Mesenteric fat pad (tissue), 1 donor: ENCODE data around the gene VEGFC. TPM values are rescaled to one million over a fixed set of nuclear protein-coding genes. Genes with fewer than 3 reads are reported as not detected.

Experiments
- DNase-seq: peaks from one replicate; pipeline ENCODE4 v3.0.0-alpha.2; 2020; ENCODE audit warnings: low spot score
- total RNA-seq: library from RNA; stranded (reverse); fragmentation: NEBNext Ultra II Directional; extraction: Animal tissue kit (Norgen Biotek cat#: 25700); gene quantifications from one replicate; pipeline ENCODE4 v1.2.1, GENCODE V29; 2021
- donor health status: DM: yes; HTN: yes; CAD: no.

Gene VEGFC
- total RNA-seq, 1 donor from 2014 or later, result 27.6 TPM

DNA sequence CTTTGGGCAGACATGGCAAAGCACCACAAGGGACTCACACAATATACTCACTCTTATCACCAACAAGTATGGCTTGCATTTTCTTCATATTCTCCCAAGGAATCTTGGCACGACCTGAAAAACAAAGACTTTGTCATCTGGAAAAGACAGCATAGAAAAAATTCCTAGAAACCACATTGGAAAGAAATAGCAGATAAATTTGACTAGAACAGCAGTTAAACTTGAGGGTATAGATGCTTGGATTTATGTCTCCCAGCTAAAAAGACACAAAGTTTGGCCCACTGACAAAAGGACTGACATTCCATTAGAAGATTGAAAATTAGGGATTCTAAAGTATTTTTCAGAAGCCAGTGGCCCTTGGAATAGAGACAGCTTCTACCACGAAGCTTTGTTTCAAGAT, 6.9 kb upstream of the VEGFC start:
- no peak for DNase-seq

DNA sequence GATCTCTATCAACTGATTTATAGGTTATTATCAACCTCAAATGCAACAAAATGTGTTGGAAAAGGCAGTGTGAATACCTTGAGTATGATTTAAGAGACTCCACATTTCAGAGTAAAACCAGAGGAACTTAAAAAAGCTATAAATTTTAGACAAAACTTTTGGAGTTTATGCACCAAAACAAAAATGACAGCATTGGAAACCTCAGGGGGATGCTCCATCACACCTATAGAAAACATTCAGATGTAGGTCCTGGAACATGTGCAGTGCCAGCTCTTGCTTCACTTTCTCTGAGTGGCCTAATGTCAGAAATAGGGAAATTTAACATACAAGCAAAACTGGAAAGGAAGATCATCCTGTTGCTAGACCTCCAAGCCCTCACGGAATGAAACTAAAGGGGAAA, 5.8 kb upstream of the VEGFC start:
- no peak for DNase-seq

DNA sequence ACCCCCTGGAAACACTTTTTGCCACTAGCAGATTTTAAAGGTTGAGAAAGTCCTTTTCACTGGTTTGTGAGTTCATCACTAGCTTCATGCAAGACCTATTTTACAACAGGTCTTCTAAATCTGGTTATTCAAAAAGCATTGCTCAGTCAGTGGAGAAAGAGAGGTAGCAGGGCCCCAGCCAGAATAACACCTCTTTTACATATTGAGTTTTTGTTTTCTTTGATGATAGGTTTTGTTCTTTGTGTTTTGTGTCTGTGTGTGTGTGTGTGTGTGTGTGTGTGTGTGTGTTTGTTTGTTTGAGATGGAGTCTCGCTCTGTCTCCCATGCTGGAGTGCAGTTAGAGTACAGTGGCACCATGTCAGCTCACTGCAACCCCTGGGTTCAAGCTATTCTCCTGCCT, 2.7 kb upstream of the VEGFC start:
- DNase-seq, result no peak

DNA sequence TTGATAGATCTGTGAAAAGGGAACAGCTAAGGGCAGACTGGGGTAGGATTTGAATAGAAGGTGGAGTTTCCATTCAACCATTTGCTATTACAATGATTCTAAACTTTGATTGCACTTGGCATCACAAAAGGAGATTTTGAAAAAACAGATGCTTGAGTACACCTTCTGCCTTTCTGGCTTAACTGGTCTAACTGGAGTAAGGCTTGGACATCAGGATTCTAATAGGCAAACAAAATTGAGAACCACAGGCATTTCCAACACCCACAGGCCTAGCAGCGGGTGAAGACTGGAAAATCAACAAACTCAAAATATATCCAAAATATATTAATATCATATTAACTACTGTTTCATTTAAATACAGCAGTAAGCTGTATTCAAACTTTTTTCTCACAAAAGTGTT, 1.9 kb upstream of the VEGFC start:
- DNase-seq, result no peak

DNA sequence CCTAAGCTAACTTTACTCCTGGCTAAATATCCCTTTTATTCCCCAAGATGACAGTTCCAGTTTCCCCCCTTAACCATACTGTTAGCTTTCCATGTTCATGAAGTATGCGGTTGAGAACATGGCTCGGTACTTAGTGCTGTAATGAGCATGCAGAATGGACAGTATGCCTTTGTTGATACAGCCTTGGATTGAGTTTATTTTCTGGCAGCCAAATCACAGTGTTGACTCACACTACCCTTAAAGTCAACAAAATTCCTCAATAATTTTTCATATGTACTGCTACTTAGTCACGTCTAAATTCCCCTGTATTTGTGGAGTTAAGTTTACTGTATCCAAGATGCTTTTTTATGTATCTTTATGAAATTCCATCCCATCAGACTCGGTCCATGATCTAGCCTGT, 1.4 kb upstream of the VEGFC start:
- no peak for DNase-seq

DNA sequence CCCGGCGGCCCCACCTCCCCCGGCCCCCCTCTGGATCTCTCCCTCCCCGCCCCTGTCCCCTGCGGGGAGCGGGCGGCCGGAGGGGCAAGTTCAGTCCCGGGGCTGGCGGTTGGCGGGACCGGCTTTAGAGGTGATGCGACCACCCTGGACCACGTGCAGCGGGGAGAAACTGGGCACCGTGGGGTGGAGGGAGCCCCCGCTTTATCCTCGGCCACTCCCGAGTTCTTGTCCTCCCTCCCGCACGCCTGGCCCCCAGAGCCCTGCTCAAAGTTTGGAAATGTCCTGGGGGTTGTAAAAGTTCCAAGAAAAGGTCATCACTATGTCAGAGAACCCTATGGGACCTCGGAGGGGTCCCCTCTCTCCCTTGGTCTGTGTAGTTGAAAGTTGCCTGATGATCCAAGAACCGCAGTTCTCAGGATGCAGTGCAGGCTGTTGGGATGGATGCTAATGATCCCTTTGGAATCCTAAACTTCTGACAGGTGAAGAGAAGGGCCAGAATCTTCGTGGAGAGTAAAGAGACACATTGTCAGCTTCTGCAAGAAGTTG, 411 bp upstream of the VEGFC start:
- no peak for DNase-seq

DNA sequence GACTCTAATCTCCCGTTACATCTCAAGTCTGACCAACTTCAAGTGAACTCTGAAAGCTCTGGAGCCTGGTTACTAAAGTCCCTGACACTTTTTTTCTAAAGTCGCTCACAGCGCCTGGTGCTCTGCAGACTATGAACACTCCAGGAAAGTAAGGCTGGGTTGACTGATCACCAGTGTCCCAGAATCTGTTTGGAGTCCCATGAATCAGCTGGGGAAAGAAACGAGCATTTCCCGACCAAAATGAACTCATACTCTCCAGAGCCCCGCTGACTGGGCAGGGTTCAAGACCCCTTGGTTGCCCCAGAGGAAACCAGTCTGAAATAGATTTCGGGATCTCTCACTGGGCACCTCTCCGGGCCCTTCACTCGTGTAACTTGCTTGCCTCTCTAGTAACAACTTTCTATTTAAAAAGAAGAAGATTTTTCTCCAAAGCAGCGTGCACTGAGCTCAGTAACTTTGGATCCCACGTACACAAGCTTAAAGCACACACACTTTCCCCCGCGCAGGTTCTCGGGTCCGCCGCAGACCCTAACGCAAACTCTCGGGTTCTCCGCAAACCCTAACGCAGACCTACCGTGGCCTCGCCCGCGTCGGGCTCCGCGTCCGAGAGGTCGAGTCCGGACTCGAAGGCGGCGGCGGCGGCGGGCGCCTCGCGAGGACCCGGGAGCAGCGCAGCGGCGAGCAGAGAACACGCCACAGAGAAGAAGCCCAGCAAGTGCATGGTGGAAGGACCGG, 964 bp downstream of the VEGFC start:
- DNase-seq, result no peak

DNA sequence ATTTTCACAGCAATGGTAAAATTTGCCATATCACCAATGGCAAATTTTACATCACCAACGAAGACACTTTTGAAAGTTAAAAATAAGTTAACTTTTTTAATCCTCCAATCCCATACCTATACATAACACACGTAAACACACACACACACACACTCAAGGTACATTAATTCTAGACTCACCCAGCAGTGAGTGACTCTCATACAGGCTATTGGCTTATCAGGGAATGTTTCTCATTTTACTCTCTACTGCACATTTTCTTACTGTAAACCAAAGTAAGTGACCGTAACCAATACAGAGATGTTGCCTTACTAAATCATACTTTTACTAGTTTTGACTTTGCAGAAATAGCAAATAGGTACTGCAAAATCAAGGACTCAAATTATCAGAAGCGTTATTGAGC, 2.3 kb downstream of the VEGFC start:
- DNase-seq, result no peak

DNA sequence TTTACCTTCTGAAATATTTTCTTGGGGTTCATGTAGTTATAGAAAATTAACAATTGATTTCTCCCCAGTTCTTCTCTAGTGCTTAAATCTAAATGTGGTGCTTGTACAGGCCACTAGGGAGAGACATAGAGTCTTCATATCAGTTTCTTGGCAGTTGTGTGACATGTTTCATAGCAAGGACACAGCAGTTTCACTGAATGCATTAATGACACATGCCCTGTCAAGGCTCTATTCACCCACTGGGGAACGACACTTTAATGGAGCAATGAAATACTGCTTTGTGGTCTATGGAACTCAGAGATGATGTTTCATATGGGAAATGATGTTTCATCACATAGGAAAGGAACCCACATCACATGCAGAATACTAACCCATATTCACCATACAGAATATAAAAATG, 2.8 kb downstream of the VEGFC start:
- no peak for DNase-seq

DNA sequence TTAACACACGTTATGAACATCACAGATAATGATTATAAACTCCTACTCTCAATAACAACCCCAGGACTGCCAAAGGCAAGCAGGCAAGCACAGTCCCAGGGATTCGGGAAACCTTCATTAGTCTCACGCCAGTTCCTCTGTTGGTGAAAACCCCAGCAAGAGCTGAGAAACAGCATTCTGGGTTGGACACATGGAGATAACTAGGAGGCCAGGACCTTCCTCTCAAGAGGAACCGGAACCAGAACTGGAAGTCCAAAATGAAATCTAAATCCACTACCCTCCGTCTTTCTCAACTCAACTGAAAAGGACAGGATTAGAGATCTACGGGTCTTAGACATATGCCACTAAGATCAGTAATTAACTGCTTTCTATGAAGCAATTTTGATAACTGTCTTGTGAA, 3.8 kb downstream of the VEGFC start:
- no peak for DNase-seq

DNA sequence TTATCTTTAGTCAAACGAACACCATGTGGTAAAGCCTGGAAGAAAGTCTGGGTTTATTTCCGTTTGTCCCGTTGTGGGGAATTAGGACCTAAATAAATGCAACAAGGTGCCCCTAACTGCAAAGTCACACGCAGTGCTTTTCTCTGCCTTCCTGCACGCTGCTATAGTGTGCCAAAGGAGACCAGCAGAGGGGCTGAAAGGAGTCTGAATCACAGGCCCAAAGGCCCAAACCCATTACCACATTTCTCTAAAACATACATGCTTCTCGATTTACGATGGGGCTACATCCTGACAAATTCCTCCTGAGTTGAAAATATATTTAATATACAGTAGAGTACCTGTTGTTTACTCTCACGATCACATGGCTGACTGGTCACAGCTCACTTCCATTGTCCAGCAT, 4.5 kb downstream of the VEGFC start:
- no peak for DNase-seq

DNA sequence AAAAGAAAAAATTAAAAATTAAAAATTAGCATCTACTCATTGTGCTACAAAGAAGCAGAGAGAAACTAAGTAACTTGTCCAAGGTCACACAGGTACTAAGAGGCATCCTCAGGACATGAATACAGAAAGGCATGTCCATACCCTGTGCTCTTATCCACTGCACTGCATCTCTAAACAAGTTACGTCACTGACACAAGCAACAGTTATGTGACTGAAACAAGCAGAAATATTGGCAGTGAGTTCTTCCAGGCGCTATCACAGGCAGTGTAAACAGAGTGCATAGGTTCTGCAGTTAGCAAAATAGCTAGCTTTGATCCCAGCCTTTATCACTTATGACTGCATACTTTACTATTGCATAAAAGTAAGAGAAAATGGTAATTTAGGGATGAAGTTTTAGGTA, 7.9 kb downstream of the VEGFC start:
- DNase-seq, result no peak

DNA sequence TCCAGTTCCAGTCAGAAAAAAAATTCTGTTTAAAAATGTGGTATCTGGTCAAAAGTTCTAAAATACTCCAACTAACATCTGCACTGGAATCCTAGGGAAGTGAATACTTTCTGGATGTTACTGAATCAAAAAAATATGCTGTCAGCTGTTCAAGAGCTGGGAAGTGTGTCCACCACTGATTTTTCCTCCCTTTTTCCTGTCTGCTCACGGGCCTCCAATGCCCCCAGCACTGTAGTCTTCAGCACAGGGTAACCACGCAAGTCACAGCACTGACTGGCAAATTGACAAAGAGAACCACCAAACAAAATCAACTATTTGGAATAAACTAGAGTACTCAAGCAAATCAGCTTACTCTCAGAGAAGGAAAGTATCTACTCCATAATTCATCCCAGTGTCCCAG, 9.9 kb downstream of the VEGFC start:
- DNase-seq, result no peak

DNA sequence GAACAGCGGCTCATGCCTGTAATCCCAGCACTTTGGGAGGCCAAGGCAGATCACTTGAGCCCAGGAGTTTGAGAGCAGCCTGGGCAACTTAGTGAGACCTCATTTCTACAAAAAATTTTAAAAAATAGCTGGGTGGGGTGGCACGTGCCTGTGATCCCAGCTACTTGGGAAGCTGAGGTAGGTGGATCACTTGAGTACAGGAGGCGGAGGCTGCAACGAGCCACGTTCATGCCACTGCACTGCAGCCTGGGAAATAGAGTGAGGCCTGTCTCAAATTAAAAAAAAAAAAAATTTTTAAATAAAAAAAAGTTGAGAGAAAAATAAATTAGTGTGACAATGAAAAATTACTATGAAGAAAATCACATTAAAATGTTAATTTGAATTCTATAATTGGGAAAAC, 10.5 kb downstream of the VEGFC start:
- no peak for DNase-seq

DNA sequence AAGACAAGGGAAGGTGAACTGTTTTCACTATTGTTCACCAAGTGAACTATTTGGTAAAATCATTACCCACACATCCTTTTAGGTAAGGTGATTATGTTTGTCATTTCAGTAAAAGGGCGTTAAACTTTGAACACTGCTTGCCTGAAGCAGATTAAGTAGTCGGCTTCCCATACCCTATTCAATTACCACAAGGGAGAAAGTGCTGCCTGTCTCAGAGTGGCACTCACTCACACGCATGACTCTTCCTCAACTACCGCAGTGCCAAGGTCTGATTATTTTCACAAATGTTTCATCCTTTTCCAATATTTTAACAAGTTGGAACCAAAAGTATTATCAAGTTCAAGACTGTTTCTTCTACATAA, 11.0 kb downstream of the VEGFC start:
- DNase-seq, result no peak

DNA sequence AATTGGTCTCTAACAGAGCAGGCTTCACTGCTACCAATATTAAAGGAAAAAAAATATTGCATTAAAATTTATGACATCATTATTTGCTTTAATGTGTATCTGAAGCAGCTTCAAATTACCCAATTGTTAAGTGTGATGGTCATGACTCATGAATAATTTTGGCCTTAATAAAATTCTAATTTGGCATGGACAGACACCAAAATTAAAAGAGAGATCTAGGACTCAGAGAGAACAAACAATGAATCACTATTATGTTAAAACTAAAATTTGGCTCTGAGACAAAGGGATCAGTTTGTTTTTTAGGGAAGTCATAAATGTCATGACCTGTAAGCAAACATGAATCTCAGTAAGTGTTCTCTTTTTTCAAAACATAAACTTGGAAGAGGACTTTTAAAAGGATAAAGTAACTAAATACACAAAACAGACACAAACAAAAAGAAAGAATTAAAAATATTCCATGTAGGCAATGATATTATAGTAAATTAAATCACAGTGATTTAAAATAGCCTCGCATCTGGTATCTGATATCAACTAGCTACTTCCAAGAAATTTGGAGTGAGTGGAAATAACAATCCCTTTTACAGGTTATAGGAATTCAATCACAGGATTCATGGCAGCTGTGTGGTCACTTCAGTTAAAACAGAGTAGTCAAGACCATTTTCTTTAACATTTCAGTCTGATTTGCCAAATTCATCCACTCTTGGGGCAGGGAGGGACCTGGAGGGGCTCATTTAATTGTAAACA, 11.6 kb downstream of the VEGFC start:
- DNase-seq, result no peak

DNA sequence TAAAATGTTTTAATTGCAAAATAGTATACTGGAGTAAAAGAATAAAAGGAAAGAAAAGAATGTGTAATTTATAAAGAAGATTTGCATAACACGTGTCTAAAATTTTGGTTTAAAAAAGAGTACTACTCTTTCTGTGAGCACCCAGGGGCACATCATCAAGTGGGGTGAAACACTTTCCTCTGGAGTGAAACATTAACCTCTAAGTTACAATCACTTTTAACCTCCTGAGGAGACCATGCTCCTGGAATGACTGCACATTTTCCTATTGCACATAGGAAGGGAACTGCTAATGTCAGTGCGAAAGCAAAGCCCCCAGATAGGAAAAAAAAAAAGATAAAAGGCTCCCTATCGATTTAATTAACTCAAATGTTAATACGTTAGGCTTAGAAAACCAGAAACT, 13.3 kb downstream of the VEGFC start:
- DNase-seq, result no peak

DNA sequence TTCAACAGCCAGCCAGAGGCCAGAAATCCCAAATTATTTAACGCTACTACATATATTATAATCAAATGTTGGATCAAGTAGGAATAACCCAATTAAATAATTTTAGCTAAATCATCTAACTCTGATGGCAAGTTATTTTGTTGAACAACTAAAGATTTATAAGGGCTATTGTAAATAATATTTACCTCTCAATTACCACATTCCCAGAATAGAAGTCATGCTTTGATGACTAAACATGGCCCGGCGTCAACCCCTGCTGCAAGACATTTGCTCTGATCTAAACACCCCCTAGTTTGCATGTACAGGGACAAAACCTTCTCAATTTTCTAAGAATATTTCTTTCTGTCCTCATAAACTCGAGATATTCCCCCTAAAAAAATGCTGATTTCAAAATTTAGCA, 14.2 kb downstream of the VEGFC start:
- no peak for DNase-seq

DNA sequence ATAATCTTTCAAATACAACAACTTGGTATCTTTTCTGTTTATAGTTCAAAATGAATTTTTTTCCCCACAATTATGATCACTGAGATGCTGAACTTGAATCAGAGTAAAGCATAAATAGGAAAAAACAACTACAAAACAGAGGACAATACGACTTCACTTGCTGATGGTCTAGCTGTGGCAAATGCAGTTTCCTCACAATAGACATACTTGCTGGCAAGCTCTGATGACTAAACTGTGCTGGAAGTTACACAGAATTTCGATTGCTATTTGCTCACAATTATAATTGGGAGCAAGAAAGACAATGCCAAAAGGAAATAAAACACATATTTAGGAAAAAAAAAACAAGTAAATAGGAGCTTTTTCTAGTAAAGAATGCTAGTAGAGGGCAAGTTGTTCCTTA, 14.7 kb downstream of the VEGFC start:
- no peak for DNase-seq

DNA sequence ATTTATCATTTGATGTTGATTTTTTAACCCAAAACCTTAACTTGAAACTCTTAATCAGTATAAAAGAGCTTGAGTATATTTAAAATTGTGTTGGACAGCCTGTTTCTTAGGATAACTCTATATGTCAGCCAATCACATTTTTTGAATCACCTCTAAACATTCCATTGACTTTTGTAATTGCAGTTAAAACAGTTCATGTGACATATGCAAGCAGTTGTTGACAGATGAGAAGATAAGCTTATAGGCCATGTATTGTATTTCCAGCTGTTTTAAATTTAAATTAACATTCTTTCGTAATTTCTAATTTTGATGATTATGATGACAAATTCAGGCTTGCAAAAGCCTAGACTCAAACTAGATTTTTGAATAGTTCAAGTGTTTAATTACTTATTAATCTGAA, 17.4 kb downstream of the VEGFC start:
- DNase-seq, result no peak

DNA sequence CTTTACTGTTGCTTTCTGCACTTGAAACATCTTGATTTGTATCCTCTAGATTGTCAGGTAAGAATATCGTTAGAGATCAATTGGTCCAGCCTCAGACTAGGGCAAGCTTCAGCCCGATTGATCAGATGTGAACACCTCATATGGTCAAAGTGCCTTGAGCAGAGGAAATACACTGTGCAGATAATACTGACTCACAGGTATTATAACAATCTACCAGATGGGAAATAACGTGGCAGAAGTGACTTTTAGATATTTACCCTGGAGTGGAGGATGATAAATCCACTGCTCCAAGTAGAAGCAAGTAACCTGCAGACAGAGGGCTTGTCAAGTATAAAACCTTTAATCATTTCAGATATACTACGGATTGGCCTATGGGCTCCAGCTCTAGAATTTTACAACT, 17.9 kb downstream of the VEGFC start:
- no peak for DNase-seq

DNA sequence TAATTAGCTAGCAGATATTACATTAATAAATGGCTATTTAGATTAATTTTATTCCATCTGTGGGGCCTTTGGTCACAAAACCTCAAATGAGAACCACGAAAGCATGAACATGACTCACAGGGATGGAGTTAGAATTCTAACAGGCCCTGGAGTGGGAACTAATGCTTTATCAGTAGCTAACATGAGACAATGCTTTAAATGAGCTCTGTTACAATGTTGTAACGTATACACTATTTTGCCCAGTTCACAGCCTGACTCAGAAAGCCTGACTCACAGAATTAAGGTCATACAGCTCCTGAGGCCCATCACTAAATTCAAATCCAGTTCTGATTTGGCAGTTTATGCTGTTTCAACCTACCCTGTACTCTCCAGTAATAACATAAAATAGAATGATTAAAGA, 23.2 kb downstream of the VEGFC start:
- no peak for DNase-seq

DNA sequence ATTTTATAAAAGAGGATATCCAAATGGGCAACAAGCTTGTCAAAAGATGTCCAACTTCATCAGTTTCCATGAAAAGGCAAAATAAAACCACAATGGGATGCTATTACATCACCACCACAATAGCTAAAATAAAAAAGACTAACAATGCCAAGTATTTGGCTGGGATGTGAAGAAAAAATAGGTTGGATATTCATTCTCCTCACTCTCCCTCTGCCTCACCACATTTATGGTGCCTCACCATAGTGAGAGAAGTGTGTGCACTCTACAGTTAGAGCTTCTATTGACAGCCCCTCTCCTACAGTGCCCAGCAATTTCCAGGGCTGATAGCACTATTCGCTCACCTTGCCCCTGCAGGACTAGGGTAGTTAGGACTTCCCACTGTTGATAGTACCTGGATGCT, 25.5 kb downstream of the VEGFC start:
- DNase-seq, result no peak
